ENCODE data around the gene TRRAP.

Gene TRRAP

GRCh38 chr7:98946389-98946788, 68.1 kb downstream of the TRRAP start:
- DNase-seq (ENCODE audit: low spot score): no peak

- no peak for DNase-seq (ENCODE audit: low spot score)
These were observed 71.2 kb downstream of the TRRAP start for GRCh38 chr7:98949336-98950044.

GRCh38 chr7:98955992-98956391, 77.7 kb downstream of the TRRAP start:
- no peak for DNase-seq (ENCODE audit: low spot score)

- no peak for DNase-seq (ENCODE audit: low spot score)
These were observed 78.1 kb downstream of the TRRAP start for GRCh38 chr7:98956469-98956868.

GRCh38 chr7:98956937-98957336, 78.6 kb downstream of the TRRAP start:
- DNase-seq (ENCODE audit: low spot score): no peak

GRCh38 chr7:98957766-98958165, 79.4 kb downstream of the TRRAP start:
- DNase-seq (ENCODE audit: low spot score): no peak

GRCh38 chr7:98958968-98959367, 80.6 kb downstream of the TRRAP start:
- DNase-seq (ENCODE audit: low spot score): no peak

- no peak for DNase-seq (ENCODE audit: low spot score)
These were observed 85.0 kb downstream of the TRRAP start for GRCh38 chr7:98963305-98963704.

- DNase-seq (ENCODE audit: low spot score): no peak
These were observed 86.3 kb downstream of the TRRAP start for GRCh38 chr7:98964596-98964995.

- no peak for DNase-seq (ENCODE audit: low spot score)
These were observed 90.3 kb downstream of the TRRAP start for GRCh38 chr7:98968621-98969020.

- no peak for DNase-seq (ENCODE audit: low spot score)
These were observed 91.1 kb downstream of the TRRAP start for GRCh38 chr7:98969386-98969785.

GRCh38 chr7:98970016-98970615, 91.8 kb downstream of the TRRAP start:
- DNase-seq (ENCODE audit: low spot score): no peak

GRCh38 chr7:98970805-98971204, 92.5 kb downstream of the TRRAP start:
- DNase-seq (ENCODE audit: low spot score): no peak

GRCh38 chr7:98974205-98974604, 95.9 kb downstream of the TRRAP start:
- no peak for DNase-seq (ENCODE audit: low spot score)

- no peak for DNase-seq (ENCODE audit: low spot score)
These were observed 96.8 kb downstream of the TRRAP start for GRCh38 chr7:98974906-98975816.

GRCh38 chr7:98976396-98977185, 98.3 kb downstream of the TRRAP start:
- no peak for DNase-seq (ENCODE audit: low spot score)

GRCh38 chr7:98978672-98979071, 100.3 kb downstream of the TRRAP start:
- DNase-seq (ENCODE audit: low spot score): no peak

- DNase-seq (ENCODE audit: low spot score): no peak
These were observed 103.4 kb downstream of the TRRAP start for GRCh38 chr7:98981701-98982100.

GRCh38 chr7:98982686-98983085, 104.4 kb downstream of the TRRAP start:
- no peak for DNase-seq (ENCODE audit: low spot score)

GRCh38 chr7:98984126-98984525, 105.8 kb downstream of the TRRAP start:
- no peak for DNase-seq (ENCODE audit: low spot score)

GRCh38 chr7:98985406-98985805, 107.1 kb downstream of the TRRAP start:
- DNase-seq (ENCODE audit: low spot score): no peak

- no peak for DNase-seq (ENCODE audit: low spot score)
These were observed 107.6 kb downstream of the TRRAP start for GRCh38 chr7:98985945-98986344.
